H1 (cell line): Measurements from ENCODE around the gene ZNF407. TPM values are rescaled to one million over a fixed set of nuclear protein-coding genes. Genes with fewer than 3 reads are reported as not detected.

Source experiments
- CBX8 ChIP-seq: fragments of 300-800, 300-1000 bp; sonication (generic); IDR thresholded peaks from 2 replicates; pipeline ENCODE4 v1.7.1; 2016; ENCODE audit warnings: low read depth, low read length, borderline replicate concordance
- RNF2 ChIP-seq: fragments of 200-900, 300-1000 bp; sonication (generic); IDR thresholded peaks from 2 replicates; pipeline ENCODE4 v1.7.1; 2016; ENCODE audit warnings: borderline replicate concordance, low read depth, mild to moderate bottlenecking, antibody characterized with exemption, low read length; ENCODE audit not compliant: poor library complexity, severe bottlenecking; ENCODE audit errors: missing control alignments
- polyA plus RNA-seq, 7 experiments: library from polyadenylated mRNA; depleted of rRNA in 3 of 7; stranded (reverse) in 5 of 7; unstranded in 2 of 7; fragments of >200 nt in 5 of 7; fragments of 200-250 nt in 2 of 7; gene quantifications; 1 replicate in 5 of 7; 2 replicates in 1 of 7; 4 replicates in 1 of 7; pipeline versions ENCODE4 v1.2.1 to v1.2.3, GENCODE V29; 2011 to 2013; ENCODE audit warnings: missing spikeins in 2 of 7, mixed read lengths in 2 of 7
- total RNA-seq: library from RNA; stranded (reverse); fragmentation: NEBNext Ultra II Directional; extraction: Animal tissue kit (Norgen Biotek cat#: 25700); gene quantifications from 2 replicates; pipeline ENCODE4 v1.2.1, GENCODE V29; 2021
- TF ChIP-seq, protein P1 (sequence below): IDR thresholded peaks from 2 replicates; pipeline ENCODE4 v1.6.1; 2011; ENCODE audit warnings: low read depth, mild to moderate bottlenecking, low read length; ENCODE audit not compliant: insufficient read depth

The ZNF407 gene
- total and polyA plus RNA-seq, 2 of the 8 experiments (the other 6 are each of a cell fraction or from before 2014, with no cell fraction given), result 1.5 to 6.8 TPM

DNA sequence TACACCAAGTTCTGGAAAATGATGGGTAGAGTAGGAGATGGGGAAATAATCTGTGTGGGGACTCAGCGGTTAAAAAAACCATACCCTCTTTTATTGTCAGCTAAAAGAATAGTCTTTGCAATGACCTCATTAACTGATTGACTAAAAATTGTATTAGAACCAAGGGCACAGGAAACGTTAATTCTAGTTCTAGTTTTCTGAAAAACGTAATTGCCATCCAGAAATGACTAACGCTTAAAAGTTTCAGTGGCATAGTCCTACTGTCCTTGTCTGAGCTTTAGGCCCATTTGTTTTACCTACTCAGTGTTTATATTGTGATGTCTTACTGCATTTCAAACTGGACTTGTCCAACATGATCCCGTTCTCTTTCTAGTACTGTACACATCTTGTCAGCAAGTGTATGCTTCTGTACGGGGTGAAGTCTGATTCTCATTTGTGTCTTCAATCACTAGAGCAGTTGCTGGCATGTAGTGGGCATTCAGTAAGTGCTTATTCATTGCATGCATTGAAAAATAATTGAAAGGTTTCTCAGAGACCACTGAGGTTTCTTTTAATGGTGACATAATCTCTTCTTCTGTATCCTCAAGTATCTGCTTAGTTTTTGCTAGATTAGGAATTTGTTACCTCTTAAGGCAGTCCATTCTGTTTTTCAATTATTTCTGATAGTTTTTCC, 81.5 kb downstream of the ZNF407 start (continued):
- no peak for TF ChIP-seq CBX8
- no peak for TF ChIP-seq RNF2
- TF ChIP-seq, protein P1, sequence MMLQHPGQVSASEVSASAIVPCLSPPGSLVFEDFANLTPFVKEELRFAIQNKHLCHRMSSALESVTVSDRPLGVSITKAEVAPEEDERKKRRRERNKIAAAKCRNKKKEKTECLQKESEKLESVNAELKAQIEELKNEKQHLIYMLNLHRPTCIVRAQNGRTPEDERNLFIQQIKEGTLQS, result no peak
